Caco-2 (cell line): ENCODE measurements around the gene PRRC1. TPM values are rescaled to one million over a fixed set of nuclear protein-coding genes. Genes with fewer than 3 reads are reported as not detected.
"Not testable (repeated sequence)": the region's sequence is repeated elsewhere in the genome, so short reads cannot be mapped to it uniquely, and the experiment has no call there.

Experiments
- BruUV-seq: library from RNA; stranded (reverse); fragments of 400-500 nt; replicated peaks from 2 replicates; lab custom pipeline; 2021; lab: Mats Ljungman, UMichigan
- CTCF ChIA-PET: fragments of 300-600 bp; sonication (Branson Sonifier 250); formaldehyde crosslinking; loops from one replicate; lab custom pipeline; 2022; ENCODE audit warnings: antibody characterized with exemption; lab: Charles Lee
- POLR2A ChIA-PET: fragments of 300-600 bp; sonication (Branson Sonifier 250); formaldehyde crosslinking; loops from one replicate; lab custom pipeline; 2022; ENCODE audit warnings: antibody characterized with exemption; lab: Charles Lee
- DNase-seq, 2 experiments: peaks; one replicate each; pipeline versions ENCODE4 v3.0.0 to v3.0.0-alpha.2; 2020 to 2022
- H3K27me3 ChIP-seq: replicated peaks from 2 replicates; pipeline ENCODE4 v1.6.0; 2011; ENCODE audit warnings: low read length; ENCODE audit not compliant: control insufficient read depth, insufficient read depth
- H3K36me3 ChIP-seq: 2 replicates; pipeline ENCODE4 v1.5.1; 2011; ENCODE audit warnings: low read length; ENCODE audit not compliant: control insufficient read depth, insufficient read depth
- H3K4me1 ChIP-seq: fragments of 250-450 bp; sonication (Bioruptor Pico); 2 replicates; pipeline ENCODE4 v1.5.1; 2020; ENCODE audit warnings: mild to moderate bottlenecking
- H3K4me3 ChIP-seq: 2 replicates; pipeline ENCODE4 v1.5.1; 2011; ENCODE audit warnings: low read depth, mild to moderate bottlenecking, control low read depth, low read length
- H3K9me3 ChIP-seq: fragments of 250-450 bp; sonication (Bioruptor Pico); 2 replicates; pipeline ENCODE4 v1.5.1; 2020; ENCODE audit warnings: mild to moderate bottlenecking, moderate library complexity
- H3K27ac Mint-ChIP-seq: one replicate; pipeline ENCODE4 v1.8.0; 2022; ENCODE audit warnings: mixed read lengths; ENCODE audit not compliant: unreplicated experiment
- H3K27me3 Mint-ChIP-seq: one replicate; pipeline ENCODE4 v1.8.0; 2022; ENCODE audit warnings: mixed read lengths; ENCODE audit not compliant: insufficient read depth, unreplicated experiment
- H3K36me3 Mint-ChIP-seq: one replicate; pipeline ENCODE4 v1.8.0; 2022; ENCODE audit warnings: mild to moderate bottlenecking, mixed read lengths; ENCODE audit not compliant: insufficient read depth, unreplicated experiment
- H3K4me1 Mint-ChIP-seq: one replicate; pipeline ENCODE4 v1.8.0; 2022; ENCODE audit warnings: low read depth, mixed read lengths; ENCODE audit not compliant: unreplicated experiment
- H3K4me3 Mint-ChIP-seq: one replicate; pipeline ENCODE4 v1.8.0; 2022; ENCODE audit warnings: mild to moderate bottlenecking, moderate library complexity, mixed read lengths; ENCODE audit not compliant: unreplicated experiment
- H3K9me3 Mint-ChIP-seq: one replicate; pipeline ENCODE4 v1.8.0; 2022; ENCODE audit warnings: mixed read lengths; ENCODE audit not compliant: unreplicated experiment
- intact Hi-C: fragments of 100-400 bp; cut with micrococcal nuclease; formaldehyde crosslinking; loops from one replicate; pipeline ENCODE4 v1.10.0; 2022; ENCODE audit not compliant: unreplicated experiment
- total RNA-seq: library from RNA; stranded (reverse); gene quantifications from 2 replicates; pipeline ENCODE4 v1.2.3, GENCODE V29; 2022
- TF ChIP-seq, protein P1 (sequence below), 2 experiments: fragments of 200-600 bp in 1 of 2; IDR thresholded peaks; 1 replicate in 1 of 2; 2 replicates in 1 of 2; pipeline versions ENCODE4 v1.5.1 to v1.8.0; 2011 to 2022; ENCODE audit warnings: antibody characterized with exemption in 1 of 2, control low read depth in 1 of 2, inconsistent platforms in 1 of 2, low read depth in 1 of 2, low read length in 1 of 2, mild to moderate bottlenecking in 1 of 2, moderate library complexity in 1 of 2; ENCODE audit not compliant: insufficient read depth in 1 of 2, severe bottlenecking in 1 of 2, unreplicated experiment in 1 of 2

The PRRC1 gene
- total RNA-seq, 1 experiment from 2014 or later: 81.7 TPM

DNA sequence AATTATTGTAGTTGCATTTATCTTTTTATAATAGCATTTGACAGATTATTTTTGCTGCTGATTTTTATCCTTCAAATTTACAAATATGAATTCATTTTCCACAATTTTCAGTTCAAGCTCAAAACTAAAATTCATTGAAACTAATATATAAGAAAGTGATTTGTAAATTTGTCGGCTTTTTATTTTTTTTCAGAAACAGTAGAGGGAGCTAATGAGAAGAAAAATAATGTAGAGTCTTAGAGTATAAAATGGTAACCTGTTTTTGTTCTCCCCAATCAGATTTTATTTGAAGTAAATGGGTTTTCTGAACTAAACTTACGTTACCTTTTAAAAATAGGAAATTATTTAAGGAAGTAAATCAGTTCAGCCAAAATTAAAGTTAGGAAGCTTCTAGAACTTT is 19.2 kb downstream of the PRRC1 start:
- H3K4me3 Mint-ChIP-seq: no peak overlapping the region
- ChIA-PET CTCF (interaction anchor here (1.1 kb wide), 1 partner anchor 19 kb away, joined by 3 read pairs; the partner anchor contains the start of gene PRRC1), POLR2A (no interaction called here)
- H3K4me1 Mint-ChIP-seq: no peaks in the 10 kb centered on the region
- intact Hi-C loops: no loop called here
- H3K4me3 ChIP-seq: no peak overlapping the region
- H3K27me3 Mint-ChIP-seq: no peaks in the 10 kb centered on the region
- no peaks in the 10 kb centered on the region for H3K4me1 ChIP-seq
- no peak overlapping the region for H3K27ac Mint-ChIP-seq
- BruUV-seq: no TSS peak
- peaks cover 2% of the 10 kb centered on the region for H3K36me3 ChIP-seq
- no peaks in the 10 kb centered on the region for H3K9me3 Mint-ChIP-seq
- no peak for DNase-seq
- no peaks in the 10 kb centered on the region for H3K27me3 ChIP-seq
- TF ChIP-seq, protein P1, sequence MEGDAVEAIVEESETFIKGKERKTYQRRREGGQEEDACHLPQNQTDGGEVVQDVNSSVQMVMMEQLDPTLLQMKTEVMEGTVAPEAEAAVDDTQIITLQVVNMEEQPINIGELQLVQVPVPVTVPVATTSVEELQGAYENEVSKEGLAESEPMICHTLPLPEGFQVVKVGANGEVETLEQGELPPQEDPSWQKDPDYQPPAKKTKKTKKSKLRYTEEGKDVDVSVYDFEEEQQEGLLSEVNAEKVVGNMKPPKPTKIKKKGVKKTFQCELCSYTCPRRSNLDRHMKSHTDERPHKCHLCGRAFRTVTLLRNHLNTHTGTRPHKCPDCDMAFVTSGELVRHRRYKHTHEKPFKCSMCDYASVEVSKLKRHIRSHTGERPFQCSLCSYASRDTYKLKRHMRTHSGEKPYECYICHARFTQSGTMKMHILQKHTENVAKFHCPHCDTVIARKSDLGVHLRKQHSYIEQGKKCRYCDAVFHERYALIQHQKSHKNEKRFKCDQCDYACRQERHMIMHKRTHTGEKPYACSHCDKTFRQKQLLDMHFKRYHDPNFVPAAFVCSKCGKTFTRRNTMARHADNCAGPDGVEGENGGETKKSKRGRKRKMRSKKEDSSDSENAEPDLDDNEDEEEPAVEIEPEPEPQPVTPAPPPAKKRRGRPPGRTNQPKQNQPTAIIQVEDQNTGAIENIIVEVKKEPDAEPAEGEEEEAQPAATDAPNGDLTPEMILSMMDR (IDR thresholded peaks at IDR 0.05; ENCODE audit: insufficient read depth in 1 of 2, low read depth in 1 of 2, low read length in 1 of 2, severe bottlenecking in 1 of 2, unreplicated experiment in 1 of 2): peak in 1 of 2 experiments; percentile 13
- H3K9me3 ChIP-seq: no peaks in the 10 kb centered on the region
- peaks cover 76% of the 10 kb centered on the region for H3K36me3 Mint-ChIP-seq

DNA sequence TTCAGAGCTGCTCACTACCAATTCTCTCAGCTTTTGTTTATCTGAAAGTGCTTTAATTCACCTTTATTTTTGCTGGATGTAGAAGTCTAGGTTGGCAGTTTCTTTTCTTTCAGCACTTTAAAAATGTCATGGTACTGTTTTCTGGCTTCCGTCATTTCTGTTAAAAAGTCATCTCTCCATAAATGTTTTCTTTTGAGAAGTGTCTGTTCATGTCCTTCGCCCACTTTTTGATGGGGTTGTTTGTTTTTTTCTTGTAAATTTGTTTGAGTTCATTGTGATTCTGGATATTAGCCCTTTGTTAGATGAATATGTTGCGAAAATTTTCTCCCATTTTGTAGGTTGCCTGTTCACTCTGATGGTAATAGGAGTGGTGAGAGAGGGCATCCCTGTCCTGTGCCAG is 23.1 kb downstream of the PRRC1 start:
- H3K9me3 Mint-ChIP-seq, H3K27me3 ChIP-seq, H3K4me1 Mint-ChIP-seq, CTCF ChIA-PET, POLR2A ChIA-PET, H3K4me1 ChIP-seq, H3K4me3 ChIP-seq, H3K36me3 ChIP-seq, intact Hi-C loops, BruUV-seq, H3K9me3 ChIP-seq, H3K4me3 Mint-ChIP-seq, H3K27me3 Mint-ChIP-seq, DNase-seq, H3K27ac Mint-ChIP-seq: not testable (repeated sequence)
- H3K36me3 Mint-ChIP-seq: peaks cover 67% of the 10 kb centered on the region

DNA sequence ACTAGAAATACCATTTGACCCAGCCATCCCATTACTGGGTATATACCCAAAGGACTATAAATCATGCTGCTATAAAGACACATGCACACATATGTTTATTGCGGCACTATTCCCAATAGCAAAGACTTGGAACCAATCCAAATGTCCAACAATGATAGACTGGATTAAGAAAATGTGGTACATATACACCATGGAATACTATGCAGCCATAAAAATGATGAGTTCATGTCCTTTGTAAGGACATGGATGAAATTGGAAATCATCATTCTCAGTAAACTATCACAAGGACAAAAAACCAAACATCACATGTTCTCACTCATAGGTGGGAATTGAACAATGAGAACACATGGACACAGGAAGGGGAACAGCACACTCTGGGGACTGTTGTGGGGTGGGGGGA is 27.8 kb downstream of the PRRC1 start:
- H3K4me1 Mint-ChIP-seq, POLR2A ChIA-PET, H3K27ac Mint-ChIP-seq, DNase-seq, H3K4me3 ChIP-seq, H3K4me1 ChIP-seq, CTCF ChIA-PET, H3K4me3 Mint-ChIP-seq, intact Hi-C loops, H3K9me3 ChIP-seq, H3K27me3 ChIP-seq, H3K27me3 Mint-ChIP-seq, H3K36me3 ChIP-seq, H3K9me3 Mint-ChIP-seq, BruUV-seq: not testable (repeated sequence)
- peaks cover 63% of the 10 kb centered on the region for H3K36me3 Mint-ChIP-seq

GRCh38 chr5:127549551-127549950 is 32.1 kb downstream of the PRRC1 start:
- TF ChIP-seq, protein P1 (IDR thresholded peaks at IDR 0.05; ENCODE audit: insufficient read depth in 1 of 2, low read depth in 1 of 2, low read length in 1 of 2, severe bottlenecking in 1 of 2, unreplicated experiment in 1 of 2): no peak
- Histone ChIP-seq H3K4me1 (peaks cover 8% of the 10 kb centered on the region; the same call in 1 of the 2 replicates), H3K36me3 (peaks cover 1% of the 10 kb centered on the region; the same call in 1 of the 2 replicates), H3K27me3 (no peaks in the 10 kb centered on the region), H3K4me3 (no peak overlapping the region), H3K9me3 (no peaks in the 10 kb centered on the region)
- Mint-ChIP-seq H3K4me1 (peaks cover 6% of the 10 kb centered on the region), H3K27ac (no peak overlapping the region), H3K36me3 (peaks cover 64% of the 10 kb centered on the region), H3K27me3 (no peaks in the 10 kb centered on the region), H3K4me3 (no peak overlapping the region), H3K9me3 (no peaks in the 10 kb centered on the region)
- CTCF ChIA-PET: no interaction called here
- BruUV-seq: no TSS peak
- intact Hi-C loops: no loop called here
- POLR2A ChIA-PET: no interaction called here
- DNase-seq: no peak
